HCT116 (cell line): Measurements from ENCODE around the gene OXCT1. TPM values are rescaled to one million over a fixed set of nuclear protein-coding genes. Genes with fewer than 3 reads are reported as not detected.

Source experiments
- ATAC-seq: fragments of 200-7000 bp; cut with Tn5 transposase; 2 replicates; pipeline ENCODE4 v1.9.1; 2020; ENCODE audit warnings: mild to moderate bottlenecking, moderate library complexity
- BruUV-seq: library from RNA; stranded (reverse); fragments of 400-500 nt; replicated peaks from 2 replicates; lab custom pipeline; 2021; lab: Mats Ljungman, UMichigan
- CTCF ChIA-PET: fragments of 300-600 bp; sonication (Branson Sonifier 250); formaldehyde crosslinking; loops from one replicate; lab custom pipeline; 2021; ENCODE audit warnings: antibody characterized with exemption; lab: Charles Lee
- POLR2A ChIA-PET: fragments of 300-600, 350-600 bp; sonication (Branson Sonifier 250); formaldehyde crosslinking; loops from one replicate; lab custom pipeline; 2021; ENCODE audit warnings: antibody characterized with exemption; lab: Charles Lee
- RAD21 ChIA-PET, 2 experiments: fragments of 300-600 bp; sonication (Branson Sonifier 250); formaldehyde crosslinking; loops; one replicate each; lab custom pipeline; 2023; ENCODE audit warnings: low total read pairs in 2 of 2; ENCODE audit not compliant: uncharacterized antibody in 2 of 2, unreplicated experiment in 2 of 2, low non-redundant PET in 1 of 2; lab: Charles Lee
- DNase-seq: peaks from one replicate; pipeline ENCODE4 v3.0.0-alpha.2; 2010; ENCODE audit warnings: low read depth, low spot score
- H2AFZ ChIP-seq: fragments of 200-600 bp; shearing (Covaris generic), sonication (generic); 2 replicates; pipeline ENCODE4 v1.6.1; 2017; ENCODE audit warnings: low read depth, mixed run types, mixed read lengths, antibody characterized with exemption, low read length; ENCODE audit not compliant: poor library complexity, severe bottlenecking
- H3K27ac ChIP-seq: 2 replicates; pipeline ENCODE4 v1.5.1; 2012; ENCODE audit warnings: low read depth, low read length
- H3K27me3 ChIP-seq: fragments of 200-600 bp; sonication (generic); 2 replicates; pipeline ENCODE4 v1.6.1; 2016; ENCODE audit warnings: mixed run types, low read length, mixed read lengths; ENCODE audit not compliant: insufficient read depth
- H3K36me3 ChIP-seq, 2 experiments: fragments of 200-500 bp in 1 of 2; fragments of 200-600 bp in 1 of 2; sonication (Bioruptor generic) in 1 of 2; sonication (generic) in 1 of 2; 2 replicates each; pipeline versions ENCODE4 v1.5.1 to v1.6.1; 2014 to 2016; ENCODE audit warnings: low read length in 2 of 2, inconsistent platforms in 1 of 2, mixed read lengths in 1 of 2, mixed run types in 1 of 2; ENCODE audit not compliant: insufficient read depth in 2 of 2, control insufficient read depth in 1 of 2
- H3K4me1 ChIP-seq, 2 experiments: fragments of 200-600 bp in 1 of 2; sonication (generic) in 1 of 2; 2 replicates each; pipeline versions ENCODE4 v1.5.1 to v1.6.1; 2012 to 2017; ENCODE audit warnings: low read length in 2 of 2, inconsistent platforms in 1 of 2, mild to moderate bottlenecking in 1 of 2, mixed read lengths in 1 of 2, mixed run types in 1 of 2, moderate library complexity in 1 of 2; ENCODE audit not compliant: insufficient read depth in 2 of 2, control insufficient read depth in 1 of 2
- H3K4me2 ChIP-seq: fragments of 200-600 bp; sonication (generic); 2 replicates; pipeline ENCODE4 v1.6.1; 2017; ENCODE audit warnings: mixed run types, low read length, mixed read lengths
- H3K4me3 ChIP-seq, 2 experiments: fragments of 200-600 bp in 1 of 2; sonication (generic) in 1 of 2; replicated peaks in 1 of 2; 2 replicates each; pipeline ENCODE4 v1.5.1; 2011 to 2016; ENCODE audit warnings: low read length in 2 of 2, control low read depth in 1 of 2, low read depth in 1 of 2, mild to moderate bottlenecking in 1 of 2, mixed read lengths in 1 of 2, mixed run types in 1 of 2
- H3K79me2 ChIP-seq: fragments of 200-600 bp; sonication (generic); 2 replicates; pipeline ENCODE4 v1.6.1; 2017; ENCODE audit warnings: mild to moderate bottlenecking, mixed run types, low read length, moderate library complexity, mixed read lengths; ENCODE audit not compliant: insufficient read depth
- H3K9ac ChIP-seq: fragments of 200-600 bp; sonication (generic); 2 replicates; pipeline ENCODE4 v1.6.1; 2016; ENCODE audit warnings: low read length, mixed read lengths
- H3K9me2 ChIP-seq: fragments of 200-600 bp; sonication (generic), shearing (Covaris generic); 2 replicates; pipeline ENCODE4 v1.6.1; 2017; ENCODE audit warnings: mixed run types, mild to moderate bottlenecking, moderate library complexity; ENCODE audit not compliant: insufficient read depth
- H3K9me3 ChIP-seq, 2 experiments: fragments of 200-500 bp in 1 of 2; fragments of 200-600 bp in 1 of 2; sonication (Bioruptor generic) in 1 of 2; sonication (generic) in 1 of 2; 2 replicates each; pipeline ENCODE4 v1.6.1; 2014 to 2017; ENCODE audit warnings: low read length in 2 of 2, mixed read lengths in 2 of 2, inconsistent platforms in 1 of 2, low read depth in 1 of 2, mild to moderate bottlenecking in 1 of 2, mixed run types in 1 of 2, moderate library complexity in 1 of 2; ENCODE audit not compliant: control insufficient read depth in 1 of 2, insufficient read depth in 1 of 2
- H4K20me1 ChIP-seq: fragments of 200-600 bp; sonication (generic), shearing (Covaris generic); 2 replicates; pipeline ENCODE4 v1.6.1; 2017; ENCODE audit warnings: mixed run types, mild to moderate bottlenecking, moderate library complexity; ENCODE audit not compliant: insufficient read depth
- EGR1 ChIP-seq: IDR thresholded peaks from 2 replicates; pipeline ENCODE4 v1.6.1; 2012; ENCODE audit warnings: low read depth
- ELF1 ChIP-seq: IDR thresholded peaks from 2 replicates; pipeline ENCODE4 v1.6.1; 2012; ENCODE audit warnings: low read depth, borderline replicate concordance
- EZH2phosphoT487 ChIP-seq: fragments of 200-600 bp; IDR thresholded peaks from 2 replicates; pipeline ENCODE4 v1.6.1; 2018; ENCODE audit warnings: antibody characterized with exemption, borderline replicate concordance
- JUND ChIP-seq: IDR thresholded peaks from 2 replicates; pipeline ENCODE4 v1.6.1; 2012
- POLR2A ChIP-seq: IDR thresholded peaks from 2 replicates; pipeline ENCODE4 v1.7.0; 2011; ENCODE audit warnings: borderline replicate concordance; ENCODE audit not compliant: insufficient read depth, insufficient read length; ENCODE audit errors: extremely low read depth
- POLR2AphosphoS5 ChIP-seq: IDR thresholded peaks from 2 replicates; pipeline ENCODE4 v1.6.1; 2011; ENCODE audit warnings: mild to moderate bottlenecking, low read depth, low read length, moderate library complexity
- SP1 ChIP-seq: IDR thresholded peaks from 2 replicates; pipeline ENCODE4 v1.6.1; 2012; ENCODE audit warnings: low read depth
- SRF ChIP-seq: IDR thresholded peaks from 2 replicates; pipeline ENCODE4 v1.6.1; 2012; ENCODE audit warnings: low read depth
- TCF7L2 ChIP-seq: IDR thresholded peaks from 2 replicates; pipeline ENCODE4 v1.7.0; 2011; ENCODE audit warnings: borderline replicate concordance, inconsistent platforms; ENCODE audit not compliant: insufficient read depth, insufficient read length; ENCODE audit errors: extremely low read depth
- ZFX ChIP-seq: fragments of 450-650 bp; IDR thresholded peaks from 2 replicates; pipeline ENCODE4 v1.6.1; 2017
- intact Hi-C: fragments of 100-400 bp; cut with micrococcal nuclease; formaldehyde crosslinking; loops from 2 replicates; pipeline ENCODE4 v1.10.0; 2022
- total RNA-seq: library from RNA; stranded (reverse); gene quantifications from one replicate; pipeline ENCODE4 v1.2.1, GENCODE V29; 2021; ENCODE audit not compliant: unreplicated experiment
- TF ChIP-seq, protein P1 (sequence below): IDR thresholded peaks from 2 replicates; pipeline ENCODE4 v1.6.1; 2012
- TF ChIP-seq, protein P2 (sequence below): IDR thresholded peaks from 2 replicates; pipeline ENCODE4 v1.6.1; 2011; ENCODE audit warnings: mild to moderate bottlenecking, low read length, moderate library complexity; ENCODE audit not compliant: insufficient replicate concordance; ENCODE audit errors: extremely low read depth
- TF ChIP-seq, protein P3 (sequence below), 3 experiments: fragments of 200-600 bp in 1 of 3; sonication (generic) in 1 of 3; IDR thresholded peaks in 2 of 3; conservative IDR thresholded peaks in 1 of 3; 2 replicates each; pipeline ENCODE4 v1.5.1; 2012 to 2017; ENCODE audit warnings: low read depth in 2 of 3, low read length in 2 of 3, antibody characterized with exemption in 1 of 3, borderline replicate concordance in 1 of 3, control low read depth in 1 of 3, mild to moderate bottlenecking in 1 of 3, mixed read lengths in 1 of 3, mixed run types in 1 of 3, moderate library complexity in 1 of 3; ENCODE audit not compliant: insufficient read depth in 1 of 3
- TF ChIP-seq, protein P4 (sequence below): IDR thresholded peaks from 2 replicates; pipeline ENCODE4 v1.6.1; 2012; ENCODE audit warnings: low read depth

The OXCT1 gene
- total RNA-seq, 1 experiment from 2014 or later = 28.1 TPM

DNA sequence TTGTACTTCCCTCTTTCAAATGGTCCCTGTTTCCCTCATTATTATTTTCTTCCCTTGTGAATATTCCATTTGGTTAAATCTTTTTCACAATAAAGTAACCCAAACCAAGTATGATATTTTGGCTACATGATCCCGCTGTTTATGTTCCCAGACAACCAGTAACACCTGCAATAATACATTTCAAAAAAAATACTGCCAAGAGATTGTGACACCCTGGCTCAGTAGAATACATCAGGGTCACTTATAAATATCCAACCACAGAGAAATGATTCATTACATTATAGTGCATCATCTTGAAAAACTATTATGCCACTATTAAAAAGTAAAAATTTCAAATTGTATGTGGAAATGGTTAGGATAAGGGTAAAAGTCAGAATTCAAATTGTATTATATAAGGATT lies 7.2 kb upstream of the OXCT1 start:
- Histone ChIP-seq H3K27me3 (no peaks in the 10 kb centered on the region), H2AFZ (no peak overlapping the region), H3K9me2 (no peaks in the 10 kb centered on the region), H4K20me1 (no peaks in the 10 kb centered on the region), H3K79me2 (no peaks in the 10 kb centered on the region), H3K9ac (no peak overlapping the region), H3K27ac (no peak overlapping the region), H3K4me1 (no peaks in the 10 kb centered on the region), H3K9me3 (no peaks in the 10 kb centered on the region), H3K36me3 (no peaks in the 10 kb centered on the region), H3K4me3 (no peak overlapping the region), H3K4me2 (no peak overlapping the region)
- intact Hi-C loops = no loop called here
- BruUV-seq = no TSS peak
- DNase-seq = no peak
- CTCF ChIA-PET = no interaction called here
- no peak for TF ChIP-seq EZH2phosphoT487
- TF ChIP-seq JUND = no peak
- RAD21 ChIA-PET = no interaction called here
- POLR2A ChIA-PET = no interaction called here
- ATAC-seq = no peak

DNA sequence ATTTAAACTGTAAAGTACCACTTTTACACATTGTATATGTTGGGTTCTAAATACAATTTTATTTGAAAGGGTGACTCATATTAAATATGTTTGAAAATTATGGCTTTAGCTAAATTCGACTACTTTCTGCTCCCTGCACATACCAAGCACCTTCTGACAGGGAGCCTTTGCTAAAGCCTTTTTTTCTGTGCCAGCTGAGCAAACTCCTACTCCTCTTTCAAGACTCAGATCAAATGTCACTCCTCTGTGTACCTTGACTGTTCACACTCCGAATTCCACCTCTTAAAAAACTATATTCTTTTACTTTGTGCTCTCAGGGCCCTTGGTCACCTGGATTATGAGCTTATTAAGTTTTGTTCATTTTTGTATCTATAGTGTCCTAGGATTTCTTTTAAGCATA lies 6.5 kb upstream of the OXCT1 start:
- no peak overlapping the region for H2AFZ ChIP-seq
- no peaks in the 10 kb centered on the region for H3K9me2 ChIP-seq
- H3K9me3 ChIP-seq = no peaks in the 10 kb centered on the region
- H3K79me2 ChIP-seq = no peaks in the 10 kb centered on the region
- H4K20me1 ChIP-seq = no peaks in the 10 kb centered on the region
- no peak for DNase-seq
- H3K9ac ChIP-seq = no peak overlapping the region
- H3K4me2 ChIP-seq = no peak overlapping the region
- H3K27me3 ChIP-seq = no peaks in the 10 kb centered on the region
- RAD21 ChIA-PET = no interaction called here
- no peak overlapping the region for H3K4me3 ChIP-seq
- intact Hi-C loops = no loop called here
- no peaks in the 10 kb centered on the region for H3K36me3 ChIP-seq
- ATAC-seq = no peak
- BruUV-seq = no TSS peak
- H3K4me1 ChIP-seq = no peaks in the 10 kb centered on the region
- CTCF ChIA-PET = no interaction called here
- no peak overlapping the region for H3K27ac ChIP-seq
- POLR2A ChIA-PET = no interaction called here
- no peak for TF ChIP-seq SRF
- TF ChIP-seq POLR2A = no peak
- TF ChIP-seq TCF7L2 = no peak
- TF ChIP-seq, protein P1, sequence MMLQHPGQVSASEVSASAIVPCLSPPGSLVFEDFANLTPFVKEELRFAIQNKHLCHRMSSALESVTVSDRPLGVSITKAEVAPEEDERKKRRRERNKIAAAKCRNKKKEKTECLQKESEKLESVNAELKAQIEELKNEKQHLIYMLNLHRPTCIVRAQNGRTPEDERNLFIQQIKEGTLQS = no peak
- TF ChIP-seq EZH2phosphoT487 = no peak
- TF ChIP-seq, protein P2, sequence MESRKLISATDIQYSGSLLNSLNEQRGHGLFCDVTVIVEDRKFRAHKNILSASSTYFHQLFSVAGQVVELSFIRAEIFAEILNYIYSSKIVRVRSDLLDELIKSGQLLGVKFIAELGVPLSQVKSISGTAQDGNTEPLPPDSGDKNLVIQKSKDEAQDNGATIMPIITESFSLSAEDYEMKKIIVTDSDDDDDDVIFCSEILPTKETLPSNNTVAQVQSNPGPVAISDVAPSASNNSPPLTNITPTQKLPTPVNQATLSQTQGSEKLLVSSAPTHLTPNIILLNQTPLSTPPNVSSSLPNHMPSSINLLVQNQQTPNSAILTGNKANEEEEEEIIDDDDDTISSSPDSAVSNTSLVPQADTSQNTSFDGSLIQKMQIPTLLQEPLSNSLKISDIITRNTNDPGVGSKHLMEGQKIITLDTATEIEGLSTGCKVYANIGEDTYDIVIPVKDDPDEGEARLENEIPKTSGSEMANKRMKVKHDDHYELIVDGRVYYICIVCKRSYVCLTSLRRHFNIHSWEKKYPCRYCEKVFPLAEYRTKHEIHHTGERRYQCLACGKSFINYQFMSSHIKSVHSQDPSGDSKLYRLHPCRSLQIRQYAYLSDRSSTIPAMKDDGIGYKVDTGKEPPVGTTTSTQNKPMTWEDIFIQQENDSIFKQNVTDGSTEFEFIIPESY = no peak
- no peak for TF ChIP-seq POLR2AphosphoS5
- TF ChIP-seq, protein P3, sequence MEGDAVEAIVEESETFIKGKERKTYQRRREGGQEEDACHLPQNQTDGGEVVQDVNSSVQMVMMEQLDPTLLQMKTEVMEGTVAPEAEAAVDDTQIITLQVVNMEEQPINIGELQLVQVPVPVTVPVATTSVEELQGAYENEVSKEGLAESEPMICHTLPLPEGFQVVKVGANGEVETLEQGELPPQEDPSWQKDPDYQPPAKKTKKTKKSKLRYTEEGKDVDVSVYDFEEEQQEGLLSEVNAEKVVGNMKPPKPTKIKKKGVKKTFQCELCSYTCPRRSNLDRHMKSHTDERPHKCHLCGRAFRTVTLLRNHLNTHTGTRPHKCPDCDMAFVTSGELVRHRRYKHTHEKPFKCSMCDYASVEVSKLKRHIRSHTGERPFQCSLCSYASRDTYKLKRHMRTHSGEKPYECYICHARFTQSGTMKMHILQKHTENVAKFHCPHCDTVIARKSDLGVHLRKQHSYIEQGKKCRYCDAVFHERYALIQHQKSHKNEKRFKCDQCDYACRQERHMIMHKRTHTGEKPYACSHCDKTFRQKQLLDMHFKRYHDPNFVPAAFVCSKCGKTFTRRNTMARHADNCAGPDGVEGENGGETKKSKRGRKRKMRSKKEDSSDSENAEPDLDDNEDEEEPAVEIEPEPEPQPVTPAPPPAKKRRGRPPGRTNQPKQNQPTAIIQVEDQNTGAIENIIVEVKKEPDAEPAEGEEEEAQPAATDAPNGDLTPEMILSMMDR (IDR thresholded peaks at IDR 0.05 in 2 of 3, conservative IDR thresholded peaks at IDR 0.05 in 1 of 3; ENCODE audit: borderline replicate concordance in 1 of 3, insufficient read depth in 1 of 3, low read depth in 2 of 3, low read length in 2 of 3) = no peak
- TF ChIP-seq SP1 = no peak
- TF ChIP-seq, protein P4, sequence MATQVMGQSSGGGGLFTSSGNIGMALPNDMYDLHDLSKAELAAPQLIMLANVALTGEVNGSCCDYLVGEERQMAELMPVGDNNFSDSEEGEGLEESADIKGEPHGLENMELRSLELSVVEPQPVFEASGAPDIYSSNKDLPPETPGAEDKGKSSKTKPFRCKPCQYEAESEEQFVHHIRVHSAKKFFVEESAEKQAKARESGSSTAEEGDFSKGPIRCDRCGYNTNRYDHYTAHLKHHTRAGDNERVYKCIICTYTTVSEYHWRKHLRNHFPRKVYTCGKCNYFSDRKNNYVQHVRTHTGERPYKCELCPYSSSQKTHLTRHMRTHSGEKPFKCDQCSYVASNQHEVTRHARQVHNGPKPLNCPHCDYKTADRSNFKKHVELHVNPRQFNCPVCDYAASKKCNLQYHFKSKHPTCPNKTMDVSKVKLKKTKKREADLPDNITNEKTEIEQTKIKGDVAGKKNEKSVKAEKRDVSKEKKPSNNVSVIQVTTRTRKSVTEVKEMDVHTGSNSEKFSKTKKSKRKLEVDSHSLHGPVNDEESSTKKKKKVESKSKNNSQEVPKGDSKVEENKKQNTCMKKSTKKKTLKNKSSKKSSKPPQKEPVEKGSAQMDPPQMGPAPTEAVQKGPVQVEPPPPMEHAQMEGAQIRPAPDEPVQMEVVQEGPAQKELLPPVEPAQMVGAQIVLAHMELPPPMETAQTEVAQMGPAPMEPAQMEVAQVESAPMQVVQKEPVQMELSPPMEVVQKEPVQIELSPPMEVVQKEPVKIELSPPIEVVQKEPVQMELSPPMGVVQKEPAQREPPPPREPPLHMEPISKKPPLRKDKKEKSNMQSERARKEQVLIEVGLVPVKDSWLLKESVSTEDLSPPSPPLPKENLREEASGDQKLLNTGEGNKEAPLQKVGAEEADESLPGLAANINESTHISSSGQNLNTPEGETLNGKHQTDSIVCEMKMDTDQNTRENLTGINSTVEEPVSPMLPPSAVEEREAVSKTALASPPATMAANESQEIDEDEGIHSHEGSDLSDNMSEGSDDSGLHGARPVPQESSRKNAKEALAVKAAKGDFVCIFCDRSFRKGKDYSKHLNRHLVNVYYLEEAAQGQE = no peak
- TF ChIP-seq ELF1 = no peak
- TF ChIP-seq ZFX = no peak
- TF ChIP-seq EGR1 = no peak
